HCEC 1CT (cell line): Measurements from ENCODE around the gene SSX3.
"Not testable (repeated sequence)": the region's sequence is repeated elsewhere in the genome, so short reads cannot be mapped to it uniquely, and the experiment has no call there.

Experiments
- DNase-seq: peaks from one replicate; pipeline ENCODE4 v3.0.0-alpha.2; 2017

The SSX3 gene, protein sequence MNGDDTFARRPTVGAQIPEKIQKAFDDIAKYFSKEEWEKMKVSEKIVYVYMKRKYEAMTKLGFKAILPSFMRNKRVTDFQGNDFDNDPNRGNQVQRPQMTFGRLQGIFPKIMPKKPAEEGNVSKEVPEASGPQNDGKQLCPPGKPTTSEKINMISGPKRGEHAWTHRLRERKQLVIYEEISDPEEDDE

GRCh38 chrX:48356315-48357094 is at the start of gene SSX3:
Gene SSX3 (minus strand): TSS chrX:48356703. CDS start chrX:48355249, 1,454 bp downstream.
- DNase-seq = not testable (repeated sequence)

DNA sequence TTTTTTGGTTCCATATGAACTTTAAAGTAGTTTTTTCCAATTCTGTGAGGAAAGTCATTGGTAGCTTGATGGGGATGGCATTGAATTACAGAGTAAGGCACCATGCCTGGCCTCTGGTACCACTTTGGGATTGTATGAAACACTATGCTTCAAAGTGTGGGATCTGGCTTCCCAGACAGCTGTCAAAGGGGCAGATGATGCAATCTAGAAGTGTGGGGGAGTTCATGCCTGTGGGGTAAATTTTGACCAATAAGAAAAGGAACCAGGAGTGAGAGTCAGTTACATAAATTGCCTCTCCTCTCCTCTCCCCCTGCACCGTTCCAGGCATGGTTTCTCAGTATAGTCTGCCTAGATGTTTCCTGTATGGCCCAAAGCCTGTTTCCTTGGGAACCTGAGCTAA is 41.3 kb upstream of the SSX3 start:
- DNase-seq = not testable (repeated sequence)

DNA sequence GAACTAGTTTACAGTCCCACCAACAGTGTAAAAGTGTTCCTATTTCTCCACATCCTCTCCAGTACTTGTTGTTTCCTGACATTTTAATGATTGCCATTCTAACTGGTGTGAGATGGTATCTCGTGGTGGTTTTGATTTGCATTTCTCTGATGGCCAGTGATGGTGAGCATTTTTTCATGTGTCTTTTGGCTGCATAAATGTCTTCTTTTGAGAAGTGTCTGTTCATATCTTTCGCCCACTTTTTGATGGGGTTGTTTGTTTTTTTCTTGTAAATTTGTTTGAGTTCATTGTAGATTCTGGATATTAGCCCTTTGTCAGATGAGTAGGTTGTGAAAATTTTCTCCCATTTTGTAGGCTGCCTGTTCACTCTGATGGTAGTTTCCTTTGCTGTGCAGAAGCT is 40.4 kb upstream of the SSX3 start:
- DNase-seq = not testable (repeated sequence)

DNA sequence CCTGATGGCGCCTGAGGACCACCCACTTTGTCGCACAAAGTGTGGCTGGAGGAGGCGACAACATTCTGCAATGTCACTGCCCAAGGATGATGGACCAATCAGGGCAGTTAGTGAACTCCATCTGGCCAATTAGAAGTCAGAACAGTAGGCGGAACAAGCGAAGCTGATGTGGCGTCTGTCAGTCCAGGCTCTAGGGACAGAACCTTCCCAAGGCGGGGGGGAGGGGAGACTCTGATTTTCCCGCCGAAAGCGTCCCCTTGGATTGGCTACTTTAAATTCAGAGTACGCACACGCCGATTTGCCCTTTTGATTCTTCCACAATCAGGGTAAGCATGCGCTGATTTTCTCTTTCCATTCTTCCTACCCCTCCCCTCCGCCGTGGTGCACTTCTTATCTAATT is 26.7 kb upstream of the SSX3 start, which contains the start of gene SSX4:
SSX4 (plus strand) TSS at position 301 of the 400 bp plus-strand sequence. CDS start 515 bp downstream, outside the sequence.
- not testable (repeated sequence) for DNase-seq

DNA sequence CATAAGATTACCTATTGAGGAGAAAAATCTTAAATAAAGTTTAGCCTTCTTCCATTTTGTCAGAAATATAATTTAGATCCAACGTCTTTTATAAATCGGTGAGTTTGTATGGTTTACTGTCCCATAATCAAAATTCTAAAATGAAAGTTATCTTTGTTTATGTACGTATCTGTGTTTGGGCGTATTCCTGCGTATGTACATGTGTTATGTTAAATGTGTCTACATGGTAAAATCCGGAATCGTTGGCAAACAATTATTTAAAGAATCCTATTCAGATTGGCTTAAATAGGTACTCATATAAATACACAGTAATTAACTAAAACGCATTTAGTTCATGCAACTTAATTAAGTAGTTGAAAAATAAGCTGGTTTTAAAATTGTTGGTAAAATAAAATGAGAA is 13.9 kb upstream of the SSX3 start:
- not testable (repeated sequence) for DNase-seq

GRCh38 chrX:48367717-48368408 is 11.4 kb upstream of the SSX3 start:
- DNase-seq = not testable (repeated sequence)

DNA sequence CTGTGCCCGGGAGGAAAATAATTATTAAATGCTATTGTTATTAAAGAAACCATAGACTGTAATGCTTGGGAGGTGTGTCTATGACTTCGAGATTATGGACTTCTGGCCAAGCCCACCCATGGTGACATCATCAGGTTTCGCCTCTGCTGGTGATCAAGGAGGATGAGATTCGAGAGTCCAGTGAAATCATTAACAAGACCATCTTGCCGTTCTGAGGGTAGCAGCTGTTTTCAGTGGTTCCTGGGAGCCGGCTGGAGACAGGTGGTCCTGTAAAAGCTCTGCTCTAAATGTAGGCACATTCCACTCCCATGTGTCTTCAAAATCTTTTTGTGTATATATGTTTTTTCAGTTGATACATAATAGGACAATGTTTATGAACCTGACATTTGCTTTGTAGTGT is 2.8 kb upstream of the SSX3 start:
- DNase-seq = not testable (repeated sequence)

GRCh38 chrX:48357681-48358080 is 1.2 kb upstream of the SSX3 start:
- DNase-seq = no peak

GRCh38 chrX:48346059-48346458 is 10.4 kb downstream of the SSX3 start:
- not testable (repeated sequence) for DNase-seq

DNA sequence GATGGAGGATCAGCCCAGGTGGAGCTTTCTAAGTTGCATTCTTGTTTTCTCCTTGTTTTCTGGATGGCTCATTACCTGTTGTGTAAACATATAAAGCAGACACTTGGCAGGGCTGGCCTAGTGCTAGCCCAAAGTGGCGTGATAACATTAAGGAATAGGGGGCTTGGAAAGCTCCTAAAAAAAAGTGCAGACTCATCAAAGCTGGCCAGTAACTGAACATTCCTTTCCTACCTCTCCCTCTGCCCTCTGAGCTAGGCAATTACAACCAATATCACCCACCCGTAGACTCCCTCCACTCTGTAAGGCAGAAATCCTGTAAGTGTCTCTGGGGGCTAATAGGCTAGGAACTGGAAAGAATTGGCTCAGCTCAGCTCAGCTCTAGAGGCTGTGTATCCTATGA is 42.5 kb downstream of the SSX3 start:
- not testable (repeated sequence) for DNase-seq

DNA sequence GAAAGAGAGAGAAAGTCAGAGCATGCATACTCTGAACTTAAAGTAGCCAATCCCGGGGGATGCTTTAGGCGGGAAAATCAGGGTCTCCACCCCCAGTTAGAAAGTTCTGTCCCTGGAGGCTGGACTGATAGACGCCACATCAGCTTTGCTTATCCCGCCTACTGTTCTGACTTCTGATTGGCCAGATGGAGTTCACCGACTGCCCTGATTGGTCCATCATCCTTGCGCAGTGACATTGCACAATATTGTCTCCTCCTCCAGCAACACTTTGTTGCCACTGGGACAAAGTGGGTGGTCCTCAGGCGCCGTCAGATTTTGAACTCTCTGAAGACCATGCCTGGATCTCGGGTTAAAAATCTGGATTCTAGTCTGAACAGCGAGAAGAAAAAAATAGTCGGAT is 50.3 kb downstream of the SSX3 start:
- no peak for DNase-seq
